Testis (tissue), 2 donors: ENCODE data around the gene RCOR1.

ENCODE experiments used
- CTCF ChIP-seq, 3 experiments: fragments of 450-650 bp in 2 of 3; fragments of 200-600 bp in 1 of 3; sonication (generic) in 1 of 3; IDR thresholded peaks; one replicate each; pipeline ENCODE4 v1.5.1; 2016 to 2019; ENCODE audit warnings: antibody characterized with exemption in 3 of 3, mild to moderate bottlenecking in 2 of 3, moderate library complexity in 1 of 3
- POLR2A ChIP-seq: fragments of 450-650 bp; IDR thresholded peaks from one replicate; pipeline ENCODE4 v1.6.1; 2017; ENCODE audit warnings: antibody characterized with exemption, mild to moderate bottlenecking, moderate library complexity

GRCh38 chr14:102629808-102630350, 37.4 kb downstream of the RCOR1 start:
- TF ChIP-seq POLR2A (no peak), CTCF (IDR thresholded peaks at IDR 0.05) (no peak)
